OCI-LY3 (cell line): Measurements from ENCODE around the gene RAD21L1.

Source experiments
- CTCF ChIP-seq: fragments of 200-600, 300-600 bp; sonication (generic); IDR thresholded peaks from 2 replicates; pipeline ENCODE4 v1.5.1; 2014; ENCODE audit warnings: antibody characterized with exemption, low read length, low read depth
- EZH2phosphoT487 ChIP-seq: fragments of 200-600 bp; shearing (Covaris generic); IDR thresholded peaks from 2 replicates; pipeline ENCODE4 v1.6.1; 2018; ENCODE audit warnings: antibody characterized with exemption, mixed run types, low read depth

GRCh38 chr20:1294497-1294896, 68.7 kb downstream of the RAD21L1 start:
- TF ChIP-seq EZH2phosphoT487 (no peak), CTCF (no peak)
